NT2/D1 (cell line): ENCODE measurements around the gene MAML3.

ENCODE experiments used
- DNase-seq: peaks from one replicate; pipeline ENCODE4 v3.0.0-alpha.2; 2011; ENCODE audit warnings: low read depth, low spot score
- H3K27me3 ChIP-seq: 2 replicates; pipeline ENCODE4 v1.6.0; 2011; ENCODE audit warnings: mild to moderate bottlenecking; ENCODE audit not compliant: insufficient read length, insufficient read depth
- H3K36me3 ChIP-seq: 2 replicates; pipeline ENCODE4 v1.6.1; 2011; ENCODE audit warnings: mild to moderate bottlenecking, low read length, mixed read lengths; ENCODE audit not compliant: insufficient read depth, insufficient read length
- H3K4me1 ChIP-seq: 2 replicates; pipeline ENCODE4 v1.5.1; 2011; ENCODE audit not compliant: insufficient read depth, insufficient read length
- H3K4me3 ChIP-seq: 2 replicates; pipeline ENCODE4 v1.5.1; 2011; ENCODE audit warnings: low read depth; ENCODE audit not compliant: insufficient read length
- H3K9ac ChIP-seq: 2 replicates; pipeline ENCODE4 v1.6.0; 2011; ENCODE audit warnings: low read depth; ENCODE audit not compliant: insufficient read length
- H3K9me3 ChIP-seq: 2 replicates; pipeline ENCODE4 v1.5.1; 2011; ENCODE audit warnings: mild to moderate bottlenecking, low read length; ENCODE audit not compliant: insufficient read depth
- SUZ12 ChIP-seq: IDR thresholded peaks from 2 replicates; pipeline ENCODE4 v1.6.1; 2011; ENCODE audit not compliant: insufficient read length, insufficient read depth; ENCODE audit errors: extremely low read depth
- YY1 ChIP-seq: IDR thresholded peaks from 2 replicates; pipeline ENCODE4 v1.6.1; 2011; ENCODE audit not compliant: insufficient read length, insufficient read depth
- ZNF274 ChIP-seq: IDR thresholded peaks from 2 replicates; pipeline ENCODE4 v1.6.1; 2011; ENCODE audit warnings: mild to moderate bottlenecking, low read depth, low read length

Gene MAML3

DNA sequence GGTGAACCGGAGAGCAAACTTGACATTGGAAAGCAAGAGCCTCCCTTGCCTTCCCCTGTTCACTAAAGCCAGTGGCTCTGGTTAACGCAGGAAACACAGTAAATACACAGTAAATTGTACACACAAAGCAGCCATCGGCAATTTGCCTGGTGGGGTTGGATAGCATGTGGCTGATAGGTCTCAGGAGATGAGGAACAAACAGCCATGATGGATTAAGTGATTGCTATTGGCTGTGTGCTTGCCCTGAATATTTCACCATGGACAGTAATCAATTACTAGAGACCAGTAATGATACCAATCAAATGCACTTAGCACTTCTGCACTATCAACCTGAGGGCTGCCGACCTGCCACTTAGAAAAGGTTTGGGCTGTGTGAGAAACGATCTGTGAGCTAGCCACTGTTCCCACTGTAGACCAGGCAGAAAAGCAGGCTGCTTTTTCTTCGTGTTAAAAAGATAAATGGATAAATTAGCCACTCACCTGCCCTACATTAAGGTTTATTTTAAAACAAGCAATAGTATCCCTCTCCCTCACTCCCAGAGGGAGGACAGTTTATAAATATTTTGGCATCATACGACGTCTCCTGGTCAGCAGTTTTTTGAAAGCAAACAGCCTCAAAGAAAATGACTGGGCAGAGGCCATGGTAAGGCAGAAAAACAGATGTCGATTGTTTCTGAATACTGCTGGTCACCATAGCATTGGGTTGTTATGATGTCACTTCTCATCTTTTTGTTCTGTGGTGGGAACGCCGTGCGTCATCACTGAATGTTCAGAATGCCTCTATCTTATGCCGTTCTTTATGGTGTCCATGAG, 167.1 kb downstream of the MAML3 start:
- Histone ChIP-seq H3K27me3 (no peaks in the 10 kb centered on the region), H3K36me3 (no peaks in the 10 kb centered on the region), H3K9me3 (no peaks in the 10 kb centered on the region), H3K4me1 (no peaks in the 10 kb centered on the region), H3K4me3 (no peak overlapping the region), H3K9ac (no peak overlapping the region)
- DNase-seq = no peak
- no peak for TF ChIP-seq SUZ12
- TF ChIP-seq YY1 = no peak
- no peak for TF ChIP-seq ZNF274

DNA sequence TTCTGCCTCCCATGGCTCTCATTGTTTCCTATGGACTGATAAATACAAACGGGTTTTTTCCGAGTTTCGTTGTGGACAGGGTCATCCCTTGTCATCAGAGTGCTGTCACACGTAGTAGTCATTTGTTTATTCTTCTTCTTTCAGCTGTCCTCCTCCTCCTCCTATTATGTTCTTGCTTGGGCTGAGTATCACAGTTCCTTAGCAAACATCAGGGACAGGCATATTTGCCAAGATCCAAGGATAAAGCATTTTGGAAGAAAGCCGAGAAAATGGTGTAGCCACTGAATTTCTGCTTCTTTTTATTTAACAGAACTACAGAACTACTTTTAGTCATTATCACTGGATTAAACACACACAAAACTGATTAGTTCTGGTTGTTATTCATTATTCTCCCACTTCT, 167.9 kb downstream of the MAML3 start:
- Histone ChIP-seq H3K9ac (no peak overlapping the region), H3K27me3 (no peaks in the 10 kb centered on the region), H3K36me3 (no peaks in the 10 kb centered on the region), H3K9me3 (no peaks in the 10 kb centered on the region), H3K4me1 (no peaks in the 10 kb centered on the region), H3K4me3 (no peak overlapping the region)
- TF ChIP-seq SUZ12 = no peak
- TF ChIP-seq ZNF274 = no peak
- no peak for TF ChIP-seq YY1
- no peak for DNase-seq

DNA sequence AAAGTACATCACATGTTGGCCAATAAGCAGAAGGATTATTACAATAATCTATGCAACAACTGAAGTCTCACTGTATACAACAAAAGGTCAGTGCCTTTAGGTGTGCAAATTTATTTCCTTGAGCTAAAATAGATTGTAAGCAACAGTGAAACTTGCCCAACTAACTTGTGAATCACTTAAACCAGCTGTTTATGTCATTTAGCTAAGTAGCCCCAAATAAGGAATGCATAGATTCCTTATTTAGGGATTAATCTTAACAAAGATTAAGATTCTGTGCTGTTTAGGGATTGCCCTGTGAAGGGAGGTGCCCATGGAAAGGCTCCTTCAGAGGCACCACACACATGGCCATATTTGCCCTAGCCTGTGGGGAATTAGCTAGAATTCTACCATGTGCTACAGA, 168.6 kb downstream of the MAML3 start:
- Histone ChIP-seq H3K27me3 (no peaks in the 10 kb centered on the region), H3K4me3 (no peak overlapping the region), H3K36me3 (no peaks in the 10 kb centered on the region), H3K4me1 (no peaks in the 10 kb centered on the region), H3K9ac (no peak overlapping the region), H3K9me3 (no peaks in the 10 kb centered on the region)
- DNase-seq = no peak
- TF ChIP-seq SUZ12 = no peak
- no peak for TF ChIP-seq ZNF274
- TF ChIP-seq YY1 = no peak

DNA sequence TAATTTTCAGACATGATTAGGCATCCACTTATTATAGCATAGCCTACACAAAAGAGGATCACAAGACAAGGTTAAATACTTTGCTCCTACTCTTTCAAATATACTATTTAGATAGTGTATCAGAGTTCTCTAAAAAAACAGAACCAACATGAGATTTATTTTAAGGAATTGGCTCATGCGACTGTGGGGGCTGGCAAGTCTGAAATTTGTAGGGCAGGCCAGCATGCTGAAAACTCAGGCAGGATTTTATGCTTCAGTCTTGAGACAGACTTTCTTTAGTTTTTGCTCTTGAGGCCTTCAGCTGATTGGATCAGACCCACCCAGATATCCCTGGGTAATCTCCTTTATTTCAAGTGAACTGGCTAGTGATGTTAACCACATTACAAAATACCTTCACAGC, 169.5 kb downstream of the MAML3 start:
- no peak overlapping the region for H3K9ac ChIP-seq
- H3K9me3 ChIP-seq = no peaks in the 10 kb centered on the region
- H3K36me3 ChIP-seq = no peaks in the 10 kb centered on the region
- DNase-seq = no peak
- H3K4me3 ChIP-seq = no peak overlapping the region
- TF ChIP-seq YY1 (no peak), SUZ12 (no peak)
- H3K27me3 ChIP-seq = peaks cover 3% of the 10 kb centered on the region
- no peaks in the 10 kb centered on the region for H3K4me1 ChIP-seq

DNA sequence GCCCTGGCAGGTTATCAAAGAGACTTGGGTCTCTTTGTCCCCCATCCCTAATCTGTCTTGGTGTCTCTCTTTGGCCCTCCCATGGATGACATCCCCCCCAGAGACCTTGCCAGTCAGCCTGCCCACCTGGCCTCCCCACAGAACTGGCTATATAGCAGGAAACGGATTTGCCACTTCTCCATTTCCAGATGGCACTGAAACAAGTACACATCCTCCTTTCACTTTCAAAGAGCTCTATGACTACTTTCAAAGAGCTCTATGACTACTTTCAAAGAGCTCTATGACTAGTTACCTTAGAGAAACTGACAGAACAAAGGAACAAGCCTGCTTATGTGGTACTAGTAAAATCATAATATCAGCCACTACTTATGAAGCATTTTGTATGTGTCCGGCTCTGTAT, 175.3 kb downstream of the MAML3 start:
- H3K9me3 ChIP-seq = no peaks in the 10 kb centered on the region
- H3K4me1 ChIP-seq = no peaks in the 10 kb centered on the region
- no peaks in the 10 kb centered on the region for H3K36me3 ChIP-seq
- TF ChIP-seq YY1 (no peak), SUZ12 (no peak), ZNF274 (no peak)
- DNase-seq = no peak
- peaks cover 45% of the 10 kb centered on the region for H3K27me3 ChIP-seq
- H3K4me3 ChIP-seq = no peak overlapping the region
- H3K9ac ChIP-seq = no peak overlapping the region

DNA sequence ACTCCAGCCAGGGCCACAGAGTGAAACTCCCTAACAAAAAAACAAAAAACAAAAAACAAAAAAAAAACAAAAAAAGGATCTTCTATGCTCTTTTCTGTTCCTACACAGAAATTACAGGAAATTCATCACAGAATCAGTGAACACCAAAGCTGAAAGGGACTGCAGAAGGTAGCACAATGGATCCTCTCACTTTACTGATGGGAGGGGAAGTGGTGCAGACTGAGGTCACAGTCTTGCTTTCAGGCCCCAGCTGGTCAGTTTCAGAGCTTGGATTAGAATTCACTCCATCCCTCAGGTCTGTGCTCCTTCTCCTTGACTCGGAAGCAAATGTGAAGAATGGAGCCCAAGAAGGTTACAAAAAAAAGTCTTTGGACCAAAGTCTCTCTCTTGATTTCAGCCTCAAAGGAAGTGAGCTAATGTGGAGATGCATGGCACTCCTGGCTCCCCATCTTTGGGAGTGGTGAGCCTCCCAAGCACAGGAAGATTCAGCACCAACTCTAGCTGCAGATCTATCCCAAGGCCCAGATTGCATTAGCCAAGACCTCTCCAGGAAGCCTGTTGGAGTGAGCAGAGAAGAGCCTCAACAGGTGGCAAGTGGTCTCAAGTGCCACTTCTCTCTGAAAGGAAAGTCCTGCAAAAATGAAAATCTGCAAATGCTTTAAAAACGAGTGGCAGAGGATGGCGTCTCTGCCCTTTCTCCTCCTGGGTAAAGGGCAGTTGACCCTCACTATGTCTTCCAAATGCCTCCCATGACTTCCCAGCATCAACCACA, 176.0 kb downstream of the MAML3 start:
- TF ChIP-seq YY1 = no peak
- no peak for TF ChIP-seq ZNF274
- no peak for TF ChIP-seq SUZ12
- Histone ChIP-seq H3K9me3 (no peaks in the 10 kb centered on the region), H3K4me3 (no peak overlapping the region), H3K4me1 (no peaks in the 10 kb centered on the region), H3K9ac (no peak overlapping the region), H3K27me3 (peaks cover 51% of the 10 kb centered on the region), H3K36me3 (no peaks in the 10 kb centered on the region)
- no peak for DNase-seq

DNA sequence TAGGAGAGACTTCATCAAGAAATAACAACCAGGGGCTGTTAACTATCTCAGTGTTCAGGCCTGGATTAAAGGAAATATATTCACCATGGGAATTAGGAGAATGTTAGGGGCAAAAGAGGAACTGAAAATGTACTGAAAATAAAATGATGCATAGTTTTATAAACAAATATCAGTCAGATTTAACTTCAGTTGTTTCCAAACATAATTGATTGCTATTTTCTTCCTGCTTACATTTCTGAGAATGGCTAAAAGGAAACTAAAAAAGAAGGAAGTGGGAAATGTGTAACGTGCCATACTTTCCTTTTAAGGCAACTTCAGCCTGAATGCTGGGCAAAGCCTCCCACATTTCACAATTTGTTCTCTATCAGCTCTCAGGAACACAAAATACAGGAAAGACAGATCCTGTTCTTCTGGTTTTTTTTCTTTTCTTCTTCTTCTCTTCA, 178.1 kb downstream of the MAML3 start:
- H3K27me3 ChIP-seq = peaks cover 73% of the 10 kb centered on the region

More for the DNA sequence above, 178.1 kb downstream of the MAML3 start:
- Histone ChIP-seq H3K9me3 (no peaks in the 10 kb centered on the region), H3K36me3 (no peaks in the 10 kb centered on the region), H3K9ac (no peak overlapping the region), H3K4me3 (no peak overlapping the region), H3K4me1 (no peaks in the 10 kb centered on the region)
- no peak for DNase-seq
- no peak for TF ChIP-seq YY1
- no peak for TF ChIP-seq ZNF274
- no peak for TF ChIP-seq SUZ12
